Liver (tissue), 9 donors: ENCODE data around the gene GEMIN2. TPM values are rescaled to one million over a fixed set of nuclear protein-coding genes. Genes with fewer than 3 reads are reported as not detected.
A peak's percentile ranks its signal among the peaks of the same experiment; 100 is the strongest.

Experiments used
- DNase-seq: peaks from one replicate; pipeline ENCODE4 v3.0.0-alpha.2; 2017; ENCODE audit warnings: low spot score
- H3K27ac ChIP-seq, 2 donors: one replicate each; pipeline ENCODE4 v1.7.0; 2013; ENCODE audit warnings: inconsistent platforms in 2 of 2, low read length in 2 of 2, control low read depth in 1 of 2, low read depth in 1 of 2, mild to moderate bottlenecking in 1 of 2
- H3K27me3 ChIP-seq, 4 donors: one replicate each; pipeline versions ENCODE4 v1.6.1 to v1.7.0; 2013; ENCODE audit warnings: low read length in 3 of 4, inconsistent platforms in 1 of 4, mild to moderate bottlenecking in 1 of 4, moderate library complexity in 1 of 4; ENCODE audit not compliant: control insufficient read depth in 4 of 4, insufficient read depth in 4 of 4
- H3K36me3 ChIP-seq, 4 donors: one replicate each; pipeline versions ENCODE4 v1.6.1 to v1.7.0; 2013; ENCODE audit warnings: low read length in 3 of 4, mild to moderate bottlenecking in 3 of 4, low read depth in 1 of 4, moderate library complexity in 1 of 4; ENCODE audit not compliant: control insufficient read depth in 4 of 4, insufficient read depth in 3 of 4
- H3K4me1 ChIP-seq, 4 donors: one replicate each; pipeline versions ENCODE4 v1.6.1 to v1.7.0; 2013; ENCODE audit warnings: low read length in 3 of 4, mild to moderate bottlenecking in 3 of 4, moderate library complexity in 1 of 4; ENCODE audit not compliant: control insufficient read depth in 4 of 4, insufficient read depth in 4 of 4
- H3K4me3 ChIP-seq, 3 donors: one replicate each; pipeline versions ENCODE4 v1.6.1 to v1.7.0; 2013; ENCODE audit warnings: low read length in 3 of 3, control low read depth in 1 of 3, low read depth in 1 of 3, mild to moderate bottlenecking in 1 of 3
- H3K9ac ChIP-seq, 2 donors: one replicate each; pipeline ENCODE4 v1.7.0; 2013; ENCODE audit warnings: low read length in 2 of 2, mild to moderate bottlenecking in 2 of 2, moderate library complexity in 2 of 2, control low read depth in 1 of 2, low read depth in 1 of 2
- H3K9me3 ChIP-seq, 4 donors: one replicate each; pipeline versions ENCODE4 v1.6.1 to v1.7.0; 2013; ENCODE audit warnings: low read length in 3 of 4; ENCODE audit not compliant: control insufficient read depth in 4 of 4
- EGR1 ChIP-seq, 2 donors: IDR thresholded peaks; 2 replicates each; pipeline ENCODE4 v1.6.1; 2016 to 2018; ENCODE audit warnings: antibody characterized with exemption in 2 of 2, low read depth in 2 of 2
- FOXA1 ChIP-seq: IDR thresholded peaks from 2 replicates; pipeline ENCODE4 v1.6.1; 2016; ENCODE audit warnings: antibody characterized with exemption
- FOXA2 ChIP-seq: IDR thresholded peaks from 2 replicates; pipeline ENCODE4 v1.6.1; 2016; ENCODE audit warnings: antibody characterized with exemption
- GABPA ChIP-seq, 2 donors: IDR thresholded peaks in 1 of 2; conservative IDR thresholded peaks in 1 of 2; 2 replicates each; pipeline ENCODE4 v1.6.1; 2016; ENCODE audit warnings: antibody characterized with exemption in 2 of 2, mild to moderate bottlenecking in 1 of 2, moderate library complexity in 1 of 2
- HNF4A ChIP-seq, 2 donors: conservative IDR thresholded peaks; 2 replicates each; pipeline ENCODE4 v1.6.1; 2016; ENCODE audit warnings: antibody characterized with exemption in 2 of 2, mild to moderate bottlenecking in 2 of 2
- HNF4G ChIP-seq: IDR thresholded peaks from 2 replicates; pipeline ENCODE4 v1.6.1; 2016; ENCODE audit warnings: antibody characterized with exemption
- JUND ChIP-seq, 2 donors: IDR thresholded peaks; 2 replicates each; pipeline ENCODE4 v1.6.1; 2016; ENCODE audit warnings: antibody characterized with exemption in 2 of 2
- MAX ChIP-seq: IDR thresholded peaks from 2 replicates; pipeline ENCODE4 v1.6.1; 2016; ENCODE audit warnings: antibody characterized with exemption
- NR2F2 ChIP-seq: IDR thresholded peaks from 2 replicates; pipeline ENCODE4 v1.6.1; 2016; ENCODE audit warnings: antibody characterized with exemption
- RAD21 ChIP-seq, 2 donors: IDR thresholded peaks; 2 replicates each; pipeline ENCODE4 v1.6.1; 2016; ENCODE audit warnings: antibody characterized with exemption in 2 of 2, mild to moderate bottlenecking in 2 of 2
- REST ChIP-seq: IDR thresholded peaks from 2 replicates; pipeline ENCODE4 v1.6.1; 2016; ENCODE audit warnings: antibody characterized with exemption, mild to moderate bottlenecking
- RXRA ChIP-seq, 2 donors: IDR thresholded peaks; 2 replicates each; pipeline ENCODE4 v1.6.1; 2017 to 2018; ENCODE audit warnings: antibody characterized with exemption in 2 of 2, mild to moderate bottlenecking in 1 of 2
- SP1 ChIP-seq: IDR thresholded peaks from 2 replicates; pipeline ENCODE4 v1.6.1; 2018; ENCODE audit warnings: antibody characterized with exemption, mild to moderate bottlenecking
- TAF1 ChIP-seq: conservative IDR thresholded peaks from 2 replicates; pipeline ENCODE4 v1.6.1; 2016; ENCODE audit warnings: antibody characterized with exemption, mild to moderate bottlenecking
- YY1 ChIP-seq: IDR thresholded peaks from 2 replicates; pipeline ENCODE4 v1.6.1; 2016; ENCODE audit warnings: antibody characterized with exemption, mild to moderate bottlenecking
- ZBTB33 ChIP-seq: IDR thresholded peaks from 2 replicates; pipeline ENCODE4 v1.6.1; 2016; ENCODE audit warnings: antibody characterized with exemption
- WGBS: extraction: QIAGEN DNeasy Blood & Tissue Kit; methylation state at CpG from one replicate; pipeline ENCODE4 v1.1.7; 2013; 5-methylcytosine and 5-hydroxymethylcytosine counted together
- polyA plus RNA-seq, 2 donors: library from polyadenylated mRNA; stranded (reverse) in 1 of 2; unstranded in 1 of 2; fragments of 200-250 nt in 1 of 2; fragments of >200 nt in 1 of 2; fragmentation: Nextera tagmentation in 1 of 2; extraction: Ambion mirVana in 1 of 2; gene quantifications; one replicate each; pipeline versions ENCODE4 v1.2.1 to v1.2.3, GENCODE V29; 2013 to 2015
- total RNA-seq, 2 donors: library from RNA; depleted of rRNA; stranded (reverse); fragments of >200 nt; gene quantifications; one replicate each; pipeline ENCODE4 v1.2.3, GENCODE V29; 2014
- TF ChIP-seq, protein P1 (sequence below): IDR thresholded peaks from 2 replicates; pipeline ENCODE4 v1.6.1; 2016; ENCODE audit warnings: antibody characterized with exemption
- TF ChIP-seq, protein P2 (sequence below): fragments of 150-350 bp; IDR thresholded peaks from 2 replicates; pipeline ENCODE4 v1.5.1; 2017; ENCODE audit warnings: improper control_type of control experiment, low read depth, low read length; ENCODE audit not compliant: missing input control
- donor health status: healthy.
- donor health status: healthy.
- donor health status: healthy.
- donor health status: healthy.
- donor health status: healthy.

GEMIN2 gene
- total and polyA plus RNA-seq, 4 donors = 2.8 to 9.0 (median 4.5) TPM

- Histone ChIP-seq H3K27me3 (no peaks in the 10 kb centered on the region), H3K27ac (peak within 1 kb of the TSS; percentile 89 to 96), H3K4me1 (peaks cover 3 to 19% (median 13%) of the 10 kb centered on the region in 4 donors), H3K36me3 (peaks cover 14 to 31% (median 30%) of the 10 kb centered on the region in 4 donors), H3K9me3 (no peaks in the 10 kb centered on the region), H3K4me3 (peak within 1 kb of the TSS; percentile 82 to 89 (median 84)), H3K9ac (peak within 1 kb of the TSS; percentile 70 to 98)
- TF ChIP-seq MAX (peak; percentile 92), FOXA2 (no peak), RAD21 (IDR thresholded peaks at IDR 0.05) (no peak), SP1 (peak; percentile 100), GABPA (IDR thresholded peaks at IDR 0.05 in 1 of 2, conservative IDR thresholded peaks at IDR 0.05 in 1 of 2) (peak; percentile 84 to 94), ZBTB33 (peak; percentile 99), RXRA (IDR thresholded peaks at IDR 0.05) (peak; percentile 23 to 76), HNF4A (conservative IDR thresholded peaks at IDR 0.05) (peak; percentile 46 to 67), HNF4G (no peak), REST (peak; percentile 85), YY1 (peak; percentile 95), JUND (IDR thresholded peaks at IDR 0.05) (peak; percentile 59 to 80), FOXA1 (no peak), TAF1 (peak; percentile 97), NR2F2 (peak; percentile 90), EGR1 (IDR thresholded peaks at IDR 0.05; ENCODE audit: low read depth in 2 of 2) (peak; percentile 37 to 72)
- TF ChIP-seq, protein P1, sequence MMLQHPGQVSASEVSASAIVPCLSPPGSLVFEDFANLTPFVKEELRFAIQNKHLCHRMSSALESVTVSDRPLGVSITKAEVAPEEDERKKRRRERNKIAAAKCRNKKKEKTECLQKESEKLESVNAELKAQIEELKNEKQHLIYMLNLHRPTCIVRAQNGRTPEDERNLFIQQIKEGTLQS = peak; percentile 79
- TF ChIP-seq, protein P2, sequence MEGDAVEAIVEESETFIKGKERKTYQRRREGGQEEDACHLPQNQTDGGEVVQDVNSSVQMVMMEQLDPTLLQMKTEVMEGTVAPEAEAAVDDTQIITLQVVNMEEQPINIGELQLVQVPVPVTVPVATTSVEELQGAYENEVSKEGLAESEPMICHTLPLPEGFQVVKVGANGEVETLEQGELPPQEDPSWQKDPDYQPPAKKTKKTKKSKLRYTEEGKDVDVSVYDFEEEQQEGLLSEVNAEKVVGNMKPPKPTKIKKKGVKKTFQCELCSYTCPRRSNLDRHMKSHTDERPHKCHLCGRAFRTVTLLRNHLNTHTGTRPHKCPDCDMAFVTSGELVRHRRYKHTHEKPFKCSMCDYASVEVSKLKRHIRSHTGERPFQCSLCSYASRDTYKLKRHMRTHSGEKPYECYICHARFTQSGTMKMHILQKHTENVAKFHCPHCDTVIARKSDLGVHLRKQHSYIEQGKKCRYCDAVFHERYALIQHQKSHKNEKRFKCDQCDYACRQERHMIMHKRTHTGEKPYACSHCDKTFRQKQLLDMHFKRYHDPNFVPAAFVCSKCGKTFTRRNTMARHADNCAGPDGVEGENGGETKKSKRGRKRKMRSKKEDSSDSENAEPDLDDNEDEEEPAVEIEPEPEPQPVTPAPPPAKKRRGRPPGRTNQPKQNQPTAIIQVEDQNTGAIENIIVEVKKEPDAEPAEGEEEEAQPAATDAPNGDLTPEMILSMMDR = no peak
- peak; percentile 93 for DNase-seq
- 4% methylated on average over 56 of the region's 56 CpGs for WGBS
Measured at GRCh38 chr14:39174560-39175444, 60.7 kb downstream of the GEMIN2 start, which contains the start of gene PNN. Gene PNN, plus strand, starts transcription at chr14:39175254. Its CDS starts 26 bp downstream, at chr14:39175280.
